OCI-LY1 (cell line): ENCODE measurements around the gene PSMG1.
A peak's percentile ranks its signal among the peaks of the same experiment; 100 is the strongest.

Source experiments
- H2AFZ ChIP-seq: fragments of 200-600 bp; sonication (generic), shearing (Covaris generic); 2 replicates; pipeline ENCODE4 v1.6.0; 2014; ENCODE audit warnings: antibody characterized with exemption, mild to moderate bottlenecking, low read length
- H3F3A ChIP-seq: fragments of 200-600 bp; sonication (generic), shearing (Covaris generic); 2 replicates; pipeline ENCODE4 v1.6.0; 2014; ENCODE audit warnings: mild to moderate bottlenecking, antibody characterized with exemption, low read length, moderate library complexity; ENCODE audit not compliant: insufficient read depth
- H3K27ac ChIP-seq: fragments of 200-600 bp; sonication (generic); 2 replicates; pipeline ENCODE4 v1.5.1; 2014; ENCODE audit warnings: low read length, mixed run types, mild to moderate bottlenecking, low read depth; ENCODE audit not compliant: poor library complexity, severe bottlenecking
- H3K27me3 ChIP-seq: fragments of 200-600 bp; sonication (generic); 2 replicates; pipeline ENCODE4 v1.6.0; 2014; ENCODE audit warnings: antibody characterized with exemption, mild to moderate bottlenecking, low read length, moderate library complexity; ENCODE audit not compliant: insufficient read depth
- H3K36me3 ChIP-seq: fragments of 200-600 bp; sonication (generic); 2 replicates; pipeline ENCODE4 v1.6.1; 2014; ENCODE audit warnings: mild to moderate bottlenecking, antibody characterized with exemption, low read length, moderate library complexity, mixed read lengths; ENCODE audit not compliant: insufficient read depth
- H3K4me1 ChIP-seq: fragments of 200-600 bp; sonication (generic); 2 replicates; pipeline ENCODE4 v1.5.1; 2014; ENCODE audit warnings: mild to moderate bottlenecking, low read length, moderate library complexity; ENCODE audit not compliant: insufficient read depth, severe bottlenecking
- H3K4me2 ChIP-seq: fragments of 200-600 bp; sonication (generic), shearing (Covaris generic); 2 replicates; pipeline ENCODE4 v1.6.1; 2014; ENCODE audit warnings: low read length
- H3K4me3 ChIP-seq: fragments of 200-600 bp; sonication (generic); 2 replicates; pipeline ENCODE4 v1.5.1; 2014; ENCODE audit warnings: low read length, low read depth, mild to moderate bottlenecking, mixed read lengths; ENCODE audit not compliant: poor library complexity, severe bottlenecking
- H3K79me2 ChIP-seq: fragments of 200-600 bp; shearing (Covaris generic); 2 replicates; pipeline ENCODE4 v1.6.1; 2016; ENCODE audit warnings: mixed run types, low read length, mixed read lengths; ENCODE audit not compliant: insufficient read depth
- H3K9ac ChIP-seq: fragments of 200-600 bp; sonication (generic), shearing (Covaris generic); 2 replicates; pipeline ENCODE4 v1.6.1; 2014; ENCODE audit warnings: mild to moderate bottlenecking, low read length, mixed read lengths
- H3K9me2 ChIP-seq: fragments of 200-600 bp; sonication (generic), shearing (Covaris generic); 2 replicates; pipeline ENCODE4 v1.6.1; 2014; ENCODE audit warnings: low read depth, mild to moderate bottlenecking, low read length, mixed read lengths
- H3K9me3 ChIP-seq: fragments of 200-600 bp; shearing (Covaris generic); 2 replicates; pipeline ENCODE4 v1.6.1; 2014; ENCODE audit warnings: low read length, mixed read lengths
- H4K20me1 ChIP-seq: fragments of 200-600 bp; sonication (generic), shearing (Covaris generic); 2 replicates; pipeline ENCODE4 v1.6.0; 2016; ENCODE audit warnings: mild to moderate bottlenecking, low read length; ENCODE audit not compliant: insufficient read depth
- CTCF ChIP-seq: fragments of 200-600 bp; sonication (generic), shearing (Covaris generic); IDR thresholded peaks from 2 replicates; pipeline ENCODE4 v1.5.1; 2017; ENCODE audit warnings: mild to moderate bottlenecking, antibody characterized with exemption, low read length, moderate library complexity, mixed read lengths
- EZH2 ChIP-seq: fragments of 200-600 bp; sonication (generic), shearing (Covaris generic); IDR thresholded peaks from 2 replicates; pipeline ENCODE4 v1.8.0; 2017; ENCODE audit warnings: borderline replicate concordance, mixed run types, mild to moderate bottlenecking, antibody characterized with exemption, low read length, moderate library complexity, mixed read lengths

PSMG1 gene

GRCh38 chr21:39125752-39126485, 57.3 kb downstream of the PSMG1 start:
- H3K36me3 ChIP-seq, result no peaks in the 10 kb centered on the region
- no peak overlapping the region for H3K27ac ChIP-seq
- H3K4me2 ChIP-seq, result no peak overlapping the region
- no peak overlapping the region for H2AFZ ChIP-seq
- TF ChIP-seq CTCF, result peak; percentile 59; the same call in 1 of the 2 replicates
- TF ChIP-seq EZH2, result no peak
- H3K4me1 ChIP-seq, result no peaks in the 10 kb centered on the region
- no peaks in the 10 kb centered on the region for H3F3A ChIP-seq
- no peaks in the 10 kb centered on the region for H3K79me2 ChIP-seq
- no peaks in the 10 kb centered on the region for H4K20me1 ChIP-seq
- no peaks in the 10 kb centered on the region for H3K9me2 ChIP-seq
- H3K4me3 ChIP-seq, result no peak overlapping the region
- 0 out of 2 replicates have a peak, but pooled peaks cover 4% of the 10 kb centered on the region for H3K27me3 ChIP-seq
- no peak overlapping the region for H3K9ac ChIP-seq
- no peaks in the 10 kb centered on the region for H3K9me3 ChIP-seq
